WTC11 (cell line): ENCODE data around the gene FAM169A. TPM values are rescaled to one million over a fixed set of nuclear protein-coding genes. Genes with fewer than 3 reads are reported as not detected.

Experiments used
- ATAC-seq: fragments of 200-7000 bp; cut with Tn5 transposase; 2 replicates; pipeline ENCODE4 v1.10.0; 2021; ENCODE audit warnings: mild to moderate bottlenecking, moderate library complexity
- CTCF ChIA-PET: fragments of 300-600 bp; sonication (Branson Sonifier 250); formaldehyde crosslinking; loops from one replicate; lab custom pipeline; 2021; ENCODE audit warnings: antibody characterized with exemption; lab: Charles Lee
- POLR2A ChIA-PET: fragments of 350-600 bp; sonication (Branson Sonifier 250); formaldehyde crosslinking; loops from one replicate; lab custom pipeline; 2021; ENCODE audit warnings: antibody characterized with exemption; lab: Charles Lee
- DNase-seq: peaks from one replicate; pipeline ENCODE4 v3.0.0; 2021; ENCODE audit warnings: low spot score
- H3K27ac Mint-ChIP-seq: 2 replicates; pipeline ENCODE4 v1.8.0; 2021; ENCODE audit warnings: mixed read lengths
- H3K27me3 Mint-ChIP-seq: 2 replicates; pipeline ENCODE4 v1.8.0; 2021; ENCODE audit warnings: low read depth, mild to moderate bottlenecking, moderate library complexity, mixed read lengths
- H3K36me3 Mint-ChIP-seq: 2 replicates; pipeline ENCODE4 v1.8.0; 2021; ENCODE audit warnings: mixed read lengths
- H3K4me1 Mint-ChIP-seq: 2 replicates; pipeline ENCODE4 v1.8.0; 2022; ENCODE audit warnings: mixed read lengths
- H3K4me3 Mint-ChIP-seq: 2 replicates; pipeline ENCODE4 v1.8.0; 2021; ENCODE audit warnings: mild to moderate bottlenecking, moderate library complexity, mixed read lengths
- H3K9me3 Mint-ChIP-seq: 2 replicates; pipeline ENCODE4 v1.8.0; 2021; ENCODE audit warnings: mixed read lengths
- CBFB ChIP-seq: sonication (generic); formaldehyde crosslinking; IDR thresholded peaks from 2 replicates; pipeline ENCODE4 v1.8.1; 2022; ENCODE audit warnings: mild to moderate bottlenecking, low read depth, missing genetic modification reagents
- CREM ChIP-seq: sonication (generic); formaldehyde crosslinking; IDR thresholded peaks from 2 replicates; pipeline ENCODE4 v1.8.1; 2022; ENCODE audit warnings: mild to moderate bottlenecking, missing genetic modification reagents, moderate library complexity
- E2F4 ChIP-seq: sonication (generic); formaldehyde crosslinking; IDR thresholded peaks from 2 replicates; pipeline ENCODE4 v1.8.1; 2022; ENCODE audit warnings: low read depth, mild to moderate bottlenecking, moderate library complexity, missing genetic modification reagents, borderline replicate concordance
- E2F5 ChIP-seq: sonication (generic); formaldehyde crosslinking; IDR thresholded peaks from 2 replicates; pipeline ENCODE4 v1.8.1; 2022; ENCODE audit warnings: mild to moderate bottlenecking, moderate library complexity, missing genetic modification reagents
- ELF4 ChIP-seq: sonication (generic); formaldehyde crosslinking; IDR thresholded peaks from 2 replicates; pipeline ENCODE4 v1.8.1; 2022; ENCODE audit warnings: low read depth, mild to moderate bottlenecking, moderate library complexity, missing genetic modification reagents
- ETV6 ChIP-seq: sonication (generic); formaldehyde crosslinking; IDR thresholded peaks from 2 replicates; pipeline ENCODE4 v1.8.1; 2022; ENCODE audit warnings: mild to moderate bottlenecking, missing genetic modification reagents
- FOXK1 ChIP-seq: sonication (generic); formaldehyde crosslinking; IDR thresholded peaks from 2 replicates; pipeline ENCODE4 v1.8.0; 2022; ENCODE audit warnings: mild to moderate bottlenecking, moderate library complexity, missing genetic modification reagents
- GABPB1 ChIP-seq: sonication (generic); formaldehyde crosslinking; IDR thresholded peaks from 2 replicates; pipeline ENCODE4 v1.8.1; 2023; ENCODE audit warnings: mild to moderate bottlenecking, missing genetic modification reagents
- HMGXB4 ChIP-seq: sonication (generic); formaldehyde crosslinking; IDR thresholded peaks from 2 replicates; pipeline ENCODE4 v1.8.1; 2023; ENCODE audit warnings: mild to moderate bottlenecking, moderate library complexity, missing genetic modification reagents
- MLX ChIP-seq: sonication (generic); formaldehyde crosslinking; IDR thresholded peaks from 2 replicates; pipeline ENCODE4 v1.8.1; 2023; ENCODE audit warnings: mild to moderate bottlenecking, missing genetic modification reagents, moderate library complexity
- MYBL2 ChIP-seq: sonication (generic); formaldehyde crosslinking; IDR thresholded peaks from 2 replicates; pipeline ENCODE4 v1.8.1; 2023; ENCODE audit warnings: mild to moderate bottlenecking, moderate library complexity, missing genetic modification reagents
- PRRX2 ChIP-seq: fragments of 250-450 bp; sonication (Bioruptor Pico); IDR thresholded peaks from 2 replicates; pipeline ENCODE4 v1.8.0; 2021; ENCODE audit warnings: mild to moderate bottlenecking
- RELA ChIP-seq: sonication (generic); formaldehyde crosslinking; IDR thresholded peaks from 2 replicates; pipeline ENCODE4 v1.8.1; 2022; ENCODE audit warnings: missing genetic modification reagents, mild to moderate bottlenecking, borderline replicate concordance
- SOX15 ChIP-seq: fragments of 250-450 bp; sonication (Bioruptor Pico); IDR thresholded peaks from 2 replicates; pipeline ENCODE4 v1.9.0; 2021; ENCODE audit warnings: mild to moderate bottlenecking
- TEAD1 ChIP-seq: sonication (generic); formaldehyde crosslinking; IDR thresholded peaks from 2 replicates; pipeline ENCODE4 v1.8.0; 2022; ENCODE audit warnings: mild to moderate bottlenecking, missing genetic modification reagents
- TP53 ChIP-seq: sonication (generic); formaldehyde crosslinking; IDR thresholded peaks from 2 replicates; pipeline ENCODE4 v1.8.1; 2023; ENCODE audit warnings: mild to moderate bottlenecking, missing genetic modification reagents
- ZNF121 ChIP-seq: sonication (generic); formaldehyde crosslinking; IDR thresholded peaks from 2 replicates; pipeline ENCODE4 v1.8.0; 2023; ENCODE audit warnings: missing genetic modification reagents
- ZNF425 ChIP-seq: fragments of 250-450 bp; sonication (Bioruptor Pico); conservative IDR thresholded peaks from 2 replicates; pipeline ENCODE4 v1.9.0; 2021; ENCODE audit warnings: mild to moderate bottlenecking
- total RNA-seq: library from RNA; stranded (reverse); gene quantifications from 3 replicates; pipeline ENCODE4 v1.2.3, GENCODE V29; 2021

FAM169A gene
- total RNA-seq, 1 experiment from 2014 or later: 69.1 TPM

GRCh38 chr5:74778609-74779008 is 87.6 kb downstream of the FAM169A start:
- TF ChIP-seq CREM (CRISPR knock-in tag): no peak
- TF ChIP-seq HMGXB4 (CRISPR knock-in tag): no peak
- no peak for TF ChIP-seq TEAD1 (CRISPR knock-in tag)
- no peak for TF ChIP-seq TP53
- TF ChIP-seq ZNF121: no peak
- TF ChIP-seq MLX (CRISPR knock-in tag): no peak
- no peak for TF ChIP-seq MYBL2 (CRISPR knock-in tag)
- TF ChIP-seq GABPB1 (CRISPR knock-in tag): no peak
- CTCF ChIA-PET: no interaction called here
- Mint-ChIP-seq H3K36me3 (peaks cover 43% of the 10 kb centered on the region), H3K4me1 (no peaks in the 10 kb centered on the region), H3K4me3 (no peak overlapping the region), H3K27ac (0 out of 2 replicates have a peak overlapping the region, but pooled peaks have one; percentile 19), H3K9me3 (no peaks in the 10 kb centered on the region), H3K27me3 (no peaks in the 10 kb centered on the region)
- POLR2A ChIA-PET: no interaction called here
- DNase-seq: no peak
- no peak for ATAC-seq

- no peaks in the 10 kb centered on the region for H3K9me3 Mint-ChIP-seq
- POLR2A ChIA-PET: no interaction called here
- DNase-seq (no peak), ATAC-seq (no peak)
- no peak for TF ChIP-seq CBFB (CRISPR knock-in tag)
- TF ChIP-seq ZNF425: no peak
- no peak for TF ChIP-seq FOXK1 (CRISPR knock-in tag)
- no peak for TF ChIP-seq E2F5 (CRISPR knock-in tag)
- TF ChIP-seq ETV6 (CRISPR knock-in tag): no peak
- no peak for TF ChIP-seq RELA (CRISPR knock-in tag)
- no peak for TF ChIP-seq CREM (CRISPR knock-in tag)
- no peak for TF ChIP-seq SOX15 (CRISPR knock-in tag)
- no peak for TF ChIP-seq HMGXB4 (CRISPR knock-in tag)
- TF ChIP-seq PRRX2: no peak
- no peak for TF ChIP-seq ELF4 (CRISPR knock-in tag)
- no peak for TF ChIP-seq E2F4 (CRISPR knock-in tag)
- peaks cover 52% of the 10 kb centered on the region for H3K36me3 Mint-ChIP-seq
- peak overlapping the region; percentile 53; the same call in 1 of the 2 replicates for H3K27ac Mint-ChIP-seq
- H3K27me3 Mint-ChIP-seq: no peaks in the 10 kb centered on the region
- H3K4me3 Mint-ChIP-seq: no peak overlapping the region
- CTCF ChIA-PET: interaction anchor here (0.6 kb wide), 1 partner anchor 163 kb away, joined by 3 read pairs; no protein-coding TSS in a partner anchor
- H3K4me1 Mint-ChIP-seq: peaks cover 6% of the 10 kb centered on the region
Measured at GRCh38 chr5:74772359-74772758, 93.8 kb downstream of the FAM169A start.
